PC-9 (cell line): Measurements from ENCODE around the gene ANKRD30A.
"Not testable (repeated sequence)": the region's sequence is repeated elsewhere in the genome, so short reads cannot be mapped to it uniquely, and the experiment has no call there.

Experiments
- CTCF ChIP-seq: fragments of 200-600 bp; sonication (generic); conservative IDR thresholded peaks from 2 replicates; pipeline ENCODE4 v1.6.1; 2017; ENCODE audit warnings: mixed run types, antibody characterized with exemption, mild to moderate bottlenecking, moderate library complexity
- EZH2 ChIP-seq: fragments of 200-600 bp; sonication (generic); IDR thresholded peaks from 2 replicates; pipeline ENCODE4 v1.8.0; 2017; ENCODE audit warnings: antibody characterized with exemption, low read depth

GRCh38 chr10:37178296-37178695, 52.9 kb downstream of the ANKRD30A start:
- TF ChIP-seq CTCF, EZH2: not testable (repeated sequence)
